Stimulated activated CD4-positive, alpha-beta T cell treated with anti-CD3 and anti-CD28 coated beads, TNF-alpha, amount 100 ng/mL, for 24 hours (primary cell): ENCODE measurements around the gene RBKS.

Experiments
- DNase-seq, 3 experiments: peaks; one replicate each; pipeline ENCODE4 v3.0.0-alpha.2; 2020; ENCODE audit warnings: low read depth in 3 of 3

The RBKS gene

DNA sequence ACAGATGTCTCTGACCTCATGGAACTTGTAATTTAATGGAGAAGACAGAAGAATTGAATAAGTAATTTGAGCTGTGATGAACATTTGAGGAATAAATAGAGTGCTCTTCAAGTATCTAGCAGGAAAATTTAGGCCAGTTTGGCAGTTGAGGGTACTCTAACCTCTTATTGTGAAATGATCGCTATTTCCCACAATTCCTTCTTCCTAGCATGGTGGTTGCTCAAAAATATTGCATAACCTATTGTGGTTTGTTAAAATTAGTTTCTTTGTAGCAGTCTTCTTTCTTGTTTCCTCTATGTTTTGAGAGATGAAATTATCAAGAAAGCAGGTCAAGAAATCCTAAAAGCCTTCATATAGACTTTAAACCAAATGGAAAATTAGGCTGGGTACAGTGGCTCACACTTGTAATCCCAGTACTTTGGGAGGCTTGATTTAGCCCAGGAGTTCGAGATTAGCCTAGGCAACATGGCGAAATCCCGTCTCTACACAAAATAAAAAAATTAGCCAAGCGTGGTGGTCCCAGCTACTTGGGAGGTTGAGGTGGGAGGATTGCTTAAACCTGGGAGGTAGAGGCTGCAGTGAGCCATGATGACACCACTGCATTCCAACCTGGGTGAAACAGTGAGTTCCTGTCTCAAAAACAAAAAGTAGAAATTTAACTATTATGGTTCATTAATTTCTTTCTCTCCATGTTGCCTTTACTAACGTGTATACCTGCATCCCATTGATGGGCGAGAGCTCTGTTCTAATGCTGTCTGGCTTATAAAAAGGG lies 58.7 kb downstream of the RBKS start:
- no peak for DNase-seq

DNA sequence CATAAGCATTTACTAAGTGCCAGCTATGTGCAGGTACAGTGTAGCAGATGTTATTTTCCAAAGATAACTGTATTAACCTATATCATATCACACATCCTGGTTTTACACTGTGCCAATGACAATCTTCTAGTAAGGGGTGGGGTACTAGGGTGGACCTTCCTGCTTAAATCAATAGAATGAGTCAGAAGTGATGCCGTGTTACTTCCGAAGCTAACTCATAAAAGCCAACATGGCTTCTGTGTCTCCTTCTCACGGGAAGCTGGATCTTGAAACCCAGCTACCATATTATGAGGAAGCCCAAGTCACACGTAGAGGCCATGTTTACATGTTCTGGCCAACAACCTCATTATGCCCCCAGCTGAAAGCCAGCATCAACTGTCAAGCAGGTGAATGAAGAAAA lies 59.5 kb downstream of the RBKS start:
- no peak for DNase-seq

DNA sequence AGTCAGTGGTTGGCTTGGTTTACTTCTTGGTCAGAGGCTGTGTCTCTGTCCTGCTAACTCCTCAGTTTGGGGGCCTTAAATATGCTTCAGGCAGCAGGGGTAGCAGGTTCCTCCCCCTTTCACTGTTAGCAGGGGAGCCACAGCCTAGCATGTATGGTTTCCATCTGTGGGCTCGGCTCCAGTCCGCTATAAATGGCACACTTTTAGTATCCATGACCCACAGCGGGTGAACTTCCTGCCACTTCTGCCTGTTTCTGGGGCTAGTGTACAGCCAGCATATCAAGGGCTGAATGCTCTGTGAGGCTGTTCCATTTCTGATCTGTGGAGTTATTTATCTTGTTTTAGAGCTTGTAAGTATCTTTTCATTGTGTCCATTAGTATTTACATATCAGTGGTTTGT lies 60.4 kb downstream of the RBKS start:
- no peak for DNase-seq

GRCh38 chr2:27828305-27828704 lies 61.9 kb downstream of the RBKS start:
- no peak for DNase-seq

DNA sequence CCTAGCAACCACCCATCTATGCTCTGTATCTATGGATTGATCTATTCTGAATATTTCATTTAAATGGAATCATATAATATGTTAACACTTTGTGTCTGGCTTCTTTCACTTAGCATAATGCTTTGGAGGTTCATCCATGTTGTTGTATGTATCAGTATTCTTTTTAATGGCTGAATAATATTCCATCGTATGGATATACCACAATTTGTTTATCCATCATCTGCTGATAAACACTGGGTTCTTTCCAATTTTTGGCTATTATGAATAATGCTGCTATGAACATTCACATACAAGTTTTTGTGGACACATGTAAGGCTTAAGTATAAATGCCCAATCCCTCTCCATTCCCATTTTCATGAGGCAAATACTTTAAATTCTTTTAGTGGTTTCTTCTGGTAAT lies 65.8 kb downstream of the RBKS start:
- DNase-seq, result no peak

DNA sequence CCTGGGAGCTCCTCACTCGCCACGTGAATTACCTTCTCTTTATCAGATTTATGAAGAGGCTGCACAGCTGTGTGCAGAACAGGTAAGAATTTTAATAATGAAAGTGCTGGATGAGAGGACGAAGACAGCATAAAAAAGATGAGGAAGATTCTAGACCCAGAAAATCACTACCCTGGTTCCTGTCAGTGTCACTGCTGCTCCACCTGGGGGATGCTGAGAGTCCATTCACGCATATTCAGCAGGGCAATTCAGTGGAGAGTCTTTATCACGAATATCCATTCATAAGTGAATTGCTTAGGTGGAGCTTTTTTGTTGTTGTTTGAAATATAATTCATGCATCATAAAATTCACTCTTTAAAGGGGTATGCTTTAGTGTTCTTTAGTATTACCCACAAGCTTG lies 66.6 kb downstream of the RBKS start:
- no peak for DNase-seq

DNA sequence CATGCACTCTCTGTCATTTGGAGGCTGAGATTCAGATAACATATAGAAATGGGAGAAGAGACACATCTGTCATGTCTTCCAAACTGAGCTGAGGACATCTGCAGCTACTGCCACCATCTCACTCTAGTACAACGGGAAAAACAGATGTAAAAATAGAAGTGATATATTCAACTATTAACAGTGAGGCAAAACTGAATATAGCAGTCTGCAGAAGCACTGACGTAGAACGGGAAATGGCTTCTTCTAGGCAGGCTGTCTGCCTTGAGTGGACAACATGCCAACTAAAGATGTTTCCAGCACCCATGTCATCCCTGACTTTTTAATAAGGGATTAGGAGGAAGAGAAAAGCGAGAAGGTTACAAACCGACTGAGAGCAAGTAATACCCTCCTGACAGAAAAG lies 67.1 kb downstream of the RBKS start:
- no peak for DNase-seq

DNA sequence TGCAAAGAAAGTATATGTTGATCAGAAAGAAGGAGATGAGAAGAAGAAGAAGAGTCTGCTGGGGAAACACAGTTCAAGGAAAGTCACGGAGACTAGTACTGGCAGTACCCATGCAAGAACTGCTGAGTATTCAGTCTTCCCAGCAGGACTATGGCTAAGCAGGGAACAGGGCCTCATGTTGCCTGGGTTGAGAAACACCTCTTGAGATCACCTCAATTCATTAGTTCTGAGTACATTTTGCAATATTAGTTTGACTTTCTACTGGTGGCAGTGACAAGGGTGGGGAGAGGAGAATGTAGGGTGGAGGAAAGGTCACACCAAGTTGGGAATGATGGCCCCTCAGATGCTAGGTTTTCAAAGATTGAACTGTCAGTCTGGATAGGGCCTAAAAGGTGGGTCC lies 68.1 kb downstream of the RBKS start:
- DNase-seq, result no peak

DNA sequence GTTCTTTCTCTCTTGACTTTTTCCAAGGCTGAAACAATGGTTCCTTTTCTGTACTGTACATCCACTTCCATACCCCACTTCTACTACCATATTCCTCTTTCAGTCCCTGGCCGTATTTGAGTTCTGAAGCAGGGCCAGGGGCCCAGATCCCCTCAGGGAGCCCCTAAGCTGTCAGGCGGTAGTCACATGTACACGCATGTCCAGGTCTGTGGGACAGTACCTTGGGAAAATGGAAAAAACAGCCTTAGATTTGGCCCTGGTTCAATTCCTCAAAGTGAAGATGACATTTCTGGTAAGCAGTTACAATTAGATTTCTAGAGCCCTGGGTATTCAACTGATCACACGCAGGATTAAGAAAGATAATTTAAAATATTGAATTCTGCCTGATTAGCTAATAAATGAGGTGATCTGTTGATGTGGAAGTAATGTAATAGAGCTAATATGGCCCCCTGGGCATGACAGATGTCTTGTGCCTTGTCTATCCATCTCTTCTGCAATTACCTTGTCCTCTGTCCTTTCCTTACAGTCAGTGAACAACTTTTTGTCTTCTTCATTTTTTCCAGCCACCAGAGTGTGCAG lies 74.2 kb downstream of the RBKS start:
- no peak for DNase-seq

GRCh38 chr2:27814758-27815157 lies 75.4 kb downstream of the RBKS start:
- DNase-seq, result no peak

DNA sequence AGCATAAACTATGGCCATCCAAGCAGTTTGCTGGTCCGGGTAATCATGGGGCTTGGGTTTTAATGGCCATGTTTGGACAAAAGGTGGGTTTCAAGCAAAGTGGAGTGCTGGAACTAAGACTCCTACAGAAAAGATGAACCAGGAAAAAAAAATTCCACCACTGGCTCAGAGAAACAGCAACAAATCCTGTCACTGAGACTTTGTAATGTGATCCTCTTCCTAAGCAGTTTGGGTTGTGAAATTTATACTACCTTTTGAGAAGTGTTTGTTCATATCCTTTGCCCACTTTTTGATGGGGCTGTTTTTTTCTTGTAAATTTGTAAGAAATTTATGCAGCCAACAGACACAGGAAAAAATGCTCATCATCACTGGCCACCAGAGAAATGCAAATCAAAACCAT lies 78.4 kb downstream of the RBKS start:
- no peak for DNase-seq

GRCh38 chr2:27810455-27810854 lies 79.7 kb downstream of the RBKS start:
- DNase-seq, result no peak

DNA sequence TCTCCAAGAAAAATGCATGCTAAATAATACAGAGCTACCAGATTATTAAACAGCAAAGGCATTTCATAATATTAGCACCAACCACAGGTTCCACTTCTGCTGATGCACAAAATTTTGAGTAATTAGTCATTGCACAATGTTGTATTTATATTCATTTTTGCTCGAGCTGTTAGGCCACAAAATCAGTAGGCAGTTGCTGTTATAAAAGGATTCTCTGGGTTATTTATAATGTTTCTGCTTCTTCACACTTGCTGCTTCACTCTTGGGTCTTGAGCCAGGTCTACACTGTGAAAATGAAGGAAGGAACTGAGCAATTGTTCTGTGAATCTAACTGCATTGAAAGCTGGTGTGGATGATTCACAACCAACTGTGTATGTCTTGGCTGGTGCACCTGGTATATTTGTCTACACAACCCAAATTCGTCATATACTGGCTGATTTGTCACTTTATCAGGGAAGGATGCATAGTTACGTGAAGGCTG lies 80.4 kb downstream of the RBKS start:
- no peak for DNase-seq

DNA sequence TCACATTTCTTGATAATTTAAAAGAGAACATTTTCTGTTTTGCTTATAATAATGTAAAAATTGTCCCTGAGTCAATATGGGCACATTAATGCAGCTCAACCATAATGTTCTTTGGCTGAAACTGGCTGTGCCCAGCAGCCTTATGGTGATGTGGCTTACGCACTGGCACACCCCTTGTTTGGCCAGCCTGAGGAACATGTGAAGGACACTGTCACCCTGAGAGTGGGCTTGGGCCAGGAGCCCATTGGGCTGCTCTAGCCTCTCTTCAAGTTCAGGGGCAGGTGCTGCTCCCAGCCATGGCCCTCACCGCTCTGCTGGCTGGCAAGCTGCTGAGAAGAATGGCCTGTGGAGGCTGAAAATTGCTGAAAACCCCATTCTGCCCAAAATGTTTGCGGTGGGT lies 81.2 kb downstream of the RBKS start:
- no peak for DNase-seq

DNA sequence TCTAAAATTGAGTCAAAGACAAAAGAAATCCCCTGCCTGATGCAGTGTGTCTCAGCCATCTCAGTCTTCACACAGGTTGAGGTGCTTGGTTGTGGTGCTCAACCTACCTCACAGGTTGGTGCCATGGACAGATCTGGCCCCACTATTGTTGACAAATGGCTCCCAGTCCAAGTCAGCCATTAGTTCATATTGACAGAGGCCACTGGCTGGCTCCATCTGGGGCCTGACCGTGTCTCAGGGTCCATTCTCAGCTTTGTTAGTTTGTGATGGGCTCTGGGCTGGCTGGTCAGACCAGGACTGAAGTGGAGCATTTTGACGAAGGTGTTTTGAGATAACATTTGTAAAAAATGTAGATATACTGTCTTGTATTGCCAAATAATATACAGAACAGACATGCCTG lies 81.8 kb downstream of the RBKS start:
- DNase-seq, result no peak

DNA sequence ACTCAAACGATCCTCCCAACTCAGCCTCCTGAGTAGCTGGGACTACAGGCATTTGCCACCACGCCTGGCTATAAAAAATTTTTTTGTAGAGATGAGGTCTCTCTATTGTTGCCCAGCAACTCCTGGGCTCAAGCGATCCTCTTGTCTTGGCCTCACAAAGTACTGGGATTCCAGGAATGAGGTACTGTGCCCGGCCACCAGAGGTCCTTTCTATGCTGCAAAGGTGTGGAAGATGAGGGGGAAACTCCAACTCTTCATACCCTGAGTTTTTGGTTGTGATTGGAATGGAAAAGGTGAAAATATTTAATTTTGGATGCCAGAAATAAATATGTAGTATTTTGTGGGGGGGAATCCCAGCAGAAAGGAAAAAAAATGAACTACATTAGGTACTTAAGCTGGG lies 82.7 kb downstream of the RBKS start:
- peak in 1 of 3 experiments; percentile 18 for DNase-seq

DNA sequence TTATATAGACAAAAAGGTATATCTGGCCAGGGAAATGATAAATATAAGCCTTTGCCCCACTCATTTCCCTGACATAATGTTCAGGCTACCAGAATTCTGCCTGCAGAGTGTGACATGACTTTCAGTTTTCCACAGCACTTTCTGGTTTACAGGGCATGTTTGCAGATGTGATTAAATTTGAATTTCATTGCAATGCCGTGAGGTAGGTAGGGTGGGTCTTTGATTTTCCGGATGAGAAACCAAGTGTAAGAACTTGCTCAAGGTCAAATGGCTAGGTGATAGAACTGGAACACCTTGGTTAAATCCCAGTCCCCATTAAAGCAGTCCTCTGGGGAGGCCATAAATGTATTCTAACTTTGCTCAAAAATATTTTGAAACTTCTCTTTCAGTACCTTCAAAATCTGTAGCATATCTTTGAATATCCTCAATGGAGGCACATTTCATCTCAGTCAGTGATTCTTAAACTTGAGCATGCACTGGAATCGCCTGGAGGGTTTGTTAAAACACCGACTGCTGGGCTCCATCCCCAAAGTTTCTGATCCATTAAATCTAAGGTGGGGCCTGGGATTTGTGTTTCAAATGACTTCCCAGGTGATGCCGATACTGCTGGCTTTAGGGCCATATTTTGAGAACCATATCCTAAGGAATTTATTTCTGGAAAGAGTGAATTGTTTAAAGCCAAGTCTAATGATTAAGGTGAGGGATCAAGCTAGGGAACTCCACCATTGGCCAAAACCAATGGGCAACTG lies 83.7 kb downstream of the RBKS start:
- DNase-seq, result no peak

GRCh38 chr2:27805180-27805579 lies 85.0 kb downstream of the RBKS start:
- DNase-seq, result no peak

DNA sequence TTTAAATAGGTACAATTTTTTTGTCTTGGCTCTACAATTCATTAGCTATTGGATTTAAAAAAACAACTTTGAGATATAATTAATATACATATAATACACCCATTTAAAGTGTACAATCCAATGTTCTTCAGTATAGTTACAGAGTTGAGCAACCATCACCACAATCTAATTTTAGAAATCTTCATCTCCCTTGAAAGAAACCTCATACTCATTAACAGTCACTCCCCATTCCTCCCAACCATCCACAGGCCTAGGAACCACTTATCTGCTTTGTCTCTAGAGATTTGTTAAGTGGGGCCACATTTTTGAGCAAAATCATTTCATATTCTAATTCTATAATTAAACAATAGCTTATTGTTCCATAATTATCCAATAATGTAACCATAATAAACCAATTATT lies 86.0 kb downstream of the RBKS start:
- DNase-seq, result no peak

GRCh38 chr2:27803046-27803445 lies 87.1 kb downstream of the RBKS start:
- DNase-seq, result no peak

- no peak for DNase-seq
Measured at GRCh38 chr2:27802547-27802946, 87.6 kb downstream of the RBKS start.

- DNase-seq, result no peak
Measured at GRCh38 chr2:27800856-27801255, 89.3 kb downstream of the RBKS start.

DNA sequence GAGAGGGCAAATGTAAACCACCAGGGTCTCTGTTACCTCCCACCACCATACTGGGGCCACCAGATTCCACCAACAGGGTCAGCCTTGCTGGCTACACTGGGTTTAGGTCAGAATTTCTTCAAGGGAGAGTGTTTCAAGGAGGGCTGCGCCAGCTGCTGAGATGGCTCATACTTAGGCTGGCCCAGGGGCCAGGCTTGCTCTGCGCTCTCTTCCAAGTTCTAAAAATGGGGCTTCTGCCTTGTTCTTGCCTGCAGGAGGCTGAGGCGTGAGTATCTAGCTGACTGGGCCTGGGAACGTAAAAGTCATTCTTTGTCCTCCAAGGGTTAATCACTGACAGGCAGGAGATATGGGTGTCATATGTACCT lies 90.6 kb downstream of the RBKS start:
- no peak for DNase-seq
